ENCODE results near the gene DNAH12. TPM values are rescaled to one million over a fixed set of nuclear protein-coding genes. Genes with fewer than 3 reads are reported as not detected.
"Not testable (repeated sequence)": the region's sequence is repeated elsewhere in the genome, so short reads cannot be mapped to it uniquely, and the experiment has no call there.

DNAH12 gene
- total RNA-seq, 5 donors from 2014 or later (not counting 1 experiment from before 2014, with no cell fraction given), result 0.12 to 0.39 (median 0.25) TPM

GRCh38 chr3:57438460-57438859, 105.7 kb downstream of the DNAH12 start:
- H3K4me3 ChIP-seq (ENCODE audit: control insufficient read depth in 1 of 2, extremely low read depth in 1 of 2, low read length in 1 of 2); ATAC-seq (replicated peaks in 1 of 4); H3K4me3 Mint-ChIP-seq; H3K27ac ChIP-seq (ENCODE audit: low read length); H3K36me3 ChIP-seq (ENCODE audit: control insufficient read depth in 2 of 2, extremely low read depth in 1 of 2, insufficient read depth in 1 of 2, low read length in 1 of 2); H3K9me3 ChIP-seq; H3K4me1 ChIP-seq (ENCODE audit: control insufficient read depth in 1 of 2, extremely low read depth in 1 of 2, insufficient read depth in 2 of 2, low read length in 2 of 2); H3K36me3 Mint-ChIP-seq; H3K27me3 ChIP-seq (replicated peaks in 1 of 2; ENCODE audit: control insufficient read depth in 2 of 2, extremely low read depth in 1 of 2, insufficient read depth in 2 of 2, low read length in 1 of 2); H3K27ac Mint-ChIP-seq; CTCF ChIA-PET; DNase-seq; H3K4me1 Mint-ChIP-seq; H3K9me3 Mint-ChIP-seq: not testable (repeated sequence)
- WGBS (ENCODE audit: insufficient coverage), result no CpG with 5 or more reads among the region's 7 CpGs
- peaks cover 16 to 17% of the 10 kb centered on the region in 2 donors for H3K27me3 Mint-ChIP-seq
- POLR2A ChIA-PET, result interaction anchor here in 1 of 2 donors (0.5 kb wide), 1 partner anchor 37 kb away, joined by 5 read pairs; no protein-coding TSS in a partner anchor

DNA sequence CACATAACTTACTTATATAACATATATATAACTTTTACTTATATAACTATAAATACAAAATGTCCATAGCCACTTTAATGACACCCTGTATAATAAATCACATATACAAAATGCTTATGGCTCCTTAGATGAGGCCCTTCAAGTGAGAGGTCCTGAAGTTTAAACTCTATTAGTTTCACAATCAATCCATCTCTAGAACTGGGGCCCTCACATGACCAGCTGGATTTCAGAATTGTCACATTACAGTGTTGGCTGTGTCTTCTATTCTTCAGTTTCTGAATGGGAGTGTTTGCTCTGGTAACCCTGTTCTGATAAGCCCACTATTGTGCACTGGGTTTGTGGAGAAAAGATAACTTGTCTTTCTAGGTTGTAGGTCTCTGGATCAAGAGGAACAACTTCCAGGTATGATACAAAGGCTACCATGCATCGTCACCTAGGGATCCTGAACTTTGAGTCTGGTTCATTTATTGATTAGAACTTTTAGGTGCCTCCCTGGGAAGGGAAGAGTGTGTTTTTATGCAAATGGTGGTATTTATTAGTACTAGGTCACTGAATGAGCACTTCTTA, 107.9 kb downstream of the DNAH12 start:
- Mint-ChIP-seq H3K36me3 (no peaks in the 10 kb centered on the region), H3K9me3 (peaks cover 0 to 5% (median 4%) of the 10 kb centered on the region in 3 donors), H3K27ac (no peak overlapping the region), H3K4me3 (no peak overlapping the region), H3K27me3 (peaks cover 18 to 19% of the 10 kb centered on the region in 2 donors), H3K4me1 (no peaks in the 10 kb centered on the region)
- ATAC-seq (replicated peaks in 1 of 4) (no peak), DNase-seq (no peak)
- WGBS (ENCODE audit: insufficient coverage), result 100% methylated on average over 1 of the region's 1 CpG
- CTCF ChIA-PET, result no interaction called here
- POLR2A ChIA-PET, result no interaction called here
- Histone ChIP-seq H3K27ac (ENCODE audit: low read length) (no peak overlapping the region), H3K36me3 (ENCODE audit: control insufficient read depth in 2 of 2, extremely low read depth in 1 of 2, insufficient read depth in 1 of 2, low read length in 1 of 2) (no peaks in the 10 kb centered on the region), H3K9me3 (no peaks in the 10 kb centered on the region), H3K27me3 (replicated peaks in 1 of 2; ENCODE audit: control insufficient read depth in 2 of 2, extremely low read depth in 1 of 2, insufficient read depth in 2 of 2, low read length in 1 of 2) (peaks cover 0 to 3% of the 10 kb centered on the region in 2 experiments), H3K4me1 (ENCODE audit: control insufficient read depth in 1 of 2, extremely low read depth in 1 of 2, insufficient read depth in 2 of 2, low read length in 2 of 2) (no peaks in the 10 kb centered on the region), H3K4me3 (ENCODE audit: control insufficient read depth in 1 of 2, extremely low read depth in 1 of 2, low read length in 1 of 2) (no peak overlapping the region)

GRCh38 chr3:57434041-57434440, 110.1 kb downstream of the DNAH12 start:
- Mint-ChIP-seq H3K4me1 (no peaks in the 10 kb centered on the region), H3K27ac (no peak overlapping the region), H3K27me3 (peaks cover 9 to 17% of the 10 kb centered on the region in 2 donors), H3K9me3 (no peaks in the 10 kb centered on the region), H3K36me3 (no peaks in the 10 kb centered on the region), H3K4me3 (no peak overlapping the region)
- WGBS (ENCODE audit: insufficient coverage), result no CpG with 5 or more reads among the region's 4 CpGs
- DNase-seq, result peak in 1 of 35 experiments; percentile 3
- H3K4me3 ChIP-seq (ENCODE audit: control insufficient read depth in 1 of 2, extremely low read depth in 1 of 2, low read length in 1 of 2), result no peak overlapping the region
- ChIA-PET CTCF (no interaction called here), POLR2A (no interaction called here)
- no peak overlapping the region for H3K27ac ChIP-seq (ENCODE audit: low read length)
- no peaks in the 10 kb centered on the region for H3K27me3 ChIP-seq (replicated peaks in 1 of 2; ENCODE audit: control insufficient read depth in 2 of 2, extremely low read depth in 1 of 2, insufficient read depth in 2 of 2, low read length in 1 of 2)
- H3K36me3 ChIP-seq (ENCODE audit: control insufficient read depth in 2 of 2, extremely low read depth in 1 of 2, insufficient read depth in 1 of 2, low read length in 1 of 2), result no peaks in the 10 kb centered on the region
- H3K9me3 ChIP-seq, result no peaks in the 10 kb centered on the region
- no peak for ATAC-seq (replicated peaks in 1 of 4)
- H3K4me1 ChIP-seq (ENCODE audit: control insufficient read depth in 1 of 2, extremely low read depth in 1 of 2, insufficient read depth in 2 of 2, low read length in 2 of 2), result no peaks in the 10 kb centered on the region

DNA sequence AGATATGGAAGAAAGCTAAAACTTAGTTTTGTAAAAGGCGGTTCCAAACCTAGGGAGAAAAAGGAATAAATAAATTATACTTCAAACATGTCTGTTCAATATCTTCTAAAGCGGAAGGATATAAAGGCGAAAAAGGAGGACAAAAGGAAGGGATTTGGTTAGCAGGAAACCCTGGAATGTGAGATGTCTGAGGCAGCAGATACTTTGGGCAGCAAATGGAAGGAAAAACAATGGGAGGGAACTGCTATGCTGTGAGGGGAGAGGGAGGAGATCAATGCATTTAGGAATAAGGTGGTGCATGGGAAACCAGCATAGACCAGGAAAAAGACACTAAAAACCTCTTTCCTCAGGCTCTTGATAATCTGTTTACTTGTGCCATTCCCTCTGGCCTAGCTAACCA, 120.8 kb downstream of the DNAH12 start:
- no peaks in the 10 kb centered on the region for H3K4me1 ChIP-seq (ENCODE audit: control insufficient read depth in 1 of 2, extremely low read depth in 1 of 2, insufficient read depth in 2 of 2, low read length in 2 of 2)
- DNase-seq, result no peak
- Mint-ChIP-seq H3K27me3 (peaks cover 0 to 11% of the 10 kb centered on the region in 2 donors), H3K4me1 (no peaks in the 10 kb centered on the region), H3K27ac (no peak overlapping the region), H3K36me3 (no peaks in the 10 kb centered on the region), H3K4me3 (no peak overlapping the region), H3K9me3 (no peaks in the 10 kb centered on the region)
- ChIA-PET CTCF (no interaction called here), POLR2A (no interaction called here)
- H3K27ac ChIP-seq (ENCODE audit: low read length), result no peak overlapping the region
- no peaks in the 10 kb centered on the region for H3K9me3 ChIP-seq
- no peak for ATAC-seq (replicated peaks in 1 of 4)
- no peak overlapping the region for H3K4me3 ChIP-seq (ENCODE audit: control insufficient read depth in 1 of 2, extremely low read depth in 1 of 2, low read length in 1 of 2)
- no peaks in the 10 kb centered on the region for H3K36me3 ChIP-seq (ENCODE audit: control insufficient read depth in 2 of 2, extremely low read depth in 1 of 2, insufficient read depth in 1 of 2, low read length in 1 of 2)
- H3K27me3 ChIP-seq (replicated peaks in 1 of 2; ENCODE audit: control insufficient read depth in 2 of 2, extremely low read depth in 1 of 2, insufficient read depth in 2 of 2, low read length in 1 of 2), result peaks cover 0 to 9% of the 10 kb centered on the region in 2 experiments
- WGBS (ENCODE audit: insufficient coverage), result no CpG with 5 or more reads among the region's 3 CpGs

DNA sequence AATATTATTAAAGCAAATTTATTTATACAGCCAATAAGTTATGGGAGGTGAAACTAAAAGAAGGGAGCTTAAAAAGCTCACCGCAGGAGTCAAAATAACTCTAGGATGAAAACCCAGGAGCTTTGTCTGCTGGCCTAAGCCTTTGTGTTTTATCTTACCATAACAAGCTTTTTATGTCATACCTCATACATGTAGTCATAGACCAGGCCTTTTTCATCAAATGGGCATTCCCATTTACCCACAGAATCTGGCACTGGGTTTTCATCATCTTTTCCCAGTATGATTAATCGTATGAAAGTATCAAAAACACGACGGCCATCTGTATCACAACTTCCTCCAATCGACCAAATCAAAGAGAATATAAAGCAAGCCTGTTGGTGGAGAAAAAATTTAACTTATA, 122.8 kb downstream of the DNAH12 start:
- WGBS (ENCODE audit: insufficient coverage), result no CpG with 5 or more reads among the region's 5 CpGs
- no peaks in the 10 kb centered on the region for H3K9me3 ChIP-seq
- H3K27me3 Mint-ChIP-seq, result peaks cover 0 to 6% of the 10 kb centered on the region in 2 donors
- no peaks in the 10 kb centered on the region for H3K9me3 Mint-ChIP-seq
- no peak overlapping the region for H3K4me3 Mint-ChIP-seq
- ChIA-PET POLR2A (no interaction called here), CTCF (no interaction called here)
- H3K27me3 ChIP-seq (replicated peaks in 1 of 2; ENCODE audit: control insufficient read depth in 2 of 2, extremely low read depth in 1 of 2, insufficient read depth in 2 of 2, low read length in 1 of 2), result peaks cover 0 to 11% of the 10 kb centered on the region in 2 experiments
- no peak overlapping the region for H3K27ac ChIP-seq (ENCODE audit: low read length)
- H3K27ac Mint-ChIP-seq, result no peak overlapping the region
- DNase-seq (no peak), ATAC-seq (replicated peaks in 1 of 4) (no peak)
- H3K4me1 Mint-ChIP-seq, result no peaks in the 10 kb centered on the region
- H3K4me3 ChIP-seq (ENCODE audit: control insufficient read depth in 1 of 2, extremely low read depth in 1 of 2, low read length in 1 of 2), result no peak overlapping the region
- H3K36me3 Mint-ChIP-seq, result no peaks in the 10 kb centered on the region
- H3K36me3 ChIP-seq (ENCODE audit: control insufficient read depth in 2 of 2, extremely low read depth in 1 of 2, insufficient read depth in 1 of 2, low read length in 1 of 2), result no peaks in the 10 kb centered on the region
- no peaks in the 10 kb centered on the region for H3K4me1 ChIP-seq (ENCODE audit: control insufficient read depth in 1 of 2, extremely low read depth in 1 of 2, insufficient read depth in 2 of 2, low read length in 2 of 2)

DNA sequence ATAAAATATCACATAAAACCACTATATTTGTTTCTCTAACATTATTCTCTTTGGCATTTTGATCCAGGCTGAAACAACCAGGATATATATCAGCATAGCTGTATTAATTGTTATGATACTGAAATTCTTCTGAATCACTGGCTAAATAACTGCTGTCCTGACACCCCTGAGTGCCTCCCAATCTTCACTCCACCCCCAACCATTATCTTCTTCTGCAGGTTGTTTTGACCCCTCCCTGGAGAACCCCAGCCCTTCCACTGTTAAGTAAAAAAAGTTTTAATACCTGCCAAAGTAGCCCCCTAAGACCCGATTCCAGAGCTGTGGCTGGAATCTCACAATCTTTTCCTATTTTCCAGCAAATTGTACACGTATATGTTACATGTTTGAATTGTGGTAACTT, 124.1 kb downstream of the DNAH12 start:
- H3K27ac ChIP-seq (ENCODE audit: low read length), result no peak overlapping the region
- H3K27me3 ChIP-seq (replicated peaks in 1 of 2; ENCODE audit: control insufficient read depth in 2 of 2, extremely low read depth in 1 of 2, insufficient read depth in 2 of 2, low read length in 1 of 2), result peaks cover 0 to 7% of the 10 kb centered on the region in 2 experiments
- H3K36me3 ChIP-seq (ENCODE audit: control insufficient read depth in 2 of 2, extremely low read depth in 1 of 2, insufficient read depth in 1 of 2, low read length in 1 of 2), result no peaks in the 10 kb centered on the region
- no peaks in the 10 kb centered on the region for H3K4me1 Mint-ChIP-seq
- H3K27me3 Mint-ChIP-seq, result peaks cover 0 to 6% of the 10 kb centered on the region in 2 donors
- no peaks in the 10 kb centered on the region for H3K9me3 Mint-ChIP-seq
- ATAC-seq (replicated peaks in 1 of 4) (no peak), DNase-seq (no peak)
- H3K4me1 ChIP-seq (ENCODE audit: control insufficient read depth in 1 of 2, extremely low read depth in 1 of 2, insufficient read depth in 2 of 2, low read length in 2 of 2), result no peaks in the 10 kb centered on the region
- WGBS (ENCODE audit: insufficient coverage), result no CpG with 5 or more reads among the region's 2 CpGs
- H3K36me3 Mint-ChIP-seq, result no peaks in the 10 kb centered on the region
- ChIA-PET POLR2A (no interaction called here), CTCF (no interaction called here)
- H3K4me3 ChIP-seq (ENCODE audit: control insufficient read depth in 1 of 2, extremely low read depth in 1 of 2, low read length in 1 of 2), result no peak overlapping the region
- H3K4me3 Mint-ChIP-seq, result no peak overlapping the region
- no peak overlapping the region for H3K27ac Mint-ChIP-seq
- H3K9me3 ChIP-seq, result no peaks in the 10 kb centered on the region

DNA sequence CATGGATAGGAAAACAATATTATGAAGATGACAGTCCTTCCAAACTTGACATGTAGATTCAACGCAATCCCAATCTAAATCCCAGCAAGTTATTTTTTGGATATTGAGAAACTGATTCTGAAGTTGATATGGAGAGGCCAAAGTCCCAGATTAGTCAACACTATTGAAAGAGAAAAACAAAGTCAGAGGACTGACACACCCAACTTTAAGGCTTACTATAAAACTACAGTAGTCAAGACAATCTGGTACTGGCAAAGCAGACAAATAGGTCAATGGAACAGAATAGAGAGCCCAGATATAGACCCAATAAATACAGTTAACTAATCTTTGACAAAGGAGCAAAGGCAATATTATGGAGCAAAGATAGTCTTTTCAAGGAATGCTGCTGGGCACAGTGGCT, 132.4 kb downstream of the DNAH12 start:
- Mint-ChIP-seq H3K4me3 (no peak overlapping the region), H3K9me3 (no peaks in the 10 kb centered on the region), H3K27me3 (peaks cover 10 to 15% of the 10 kb centered on the region in 2 donors), H3K4me1 (no peaks in the 10 kb centered on the region), H3K27ac (no peak overlapping the region), H3K36me3 (no peaks in the 10 kb centered on the region)
- Histone ChIP-seq H3K27ac (ENCODE audit: low read length) (no peak overlapping the region), H3K36me3 (ENCODE audit: control insufficient read depth in 2 of 2, extremely low read depth in 1 of 2, insufficient read depth in 1 of 2, low read length in 1 of 2) (no peaks in the 10 kb centered on the region), H3K4me3 (ENCODE audit: control insufficient read depth in 1 of 2, extremely low read depth in 1 of 2, low read length in 1 of 2) (no peak overlapping the region), H3K4me1 (ENCODE audit: control insufficient read depth in 1 of 2, extremely low read depth in 1 of 2, insufficient read depth in 2 of 2, low read length in 2 of 2) (no peaks in the 10 kb centered on the region), H3K9me3 (no peaks in the 10 kb centered on the region), H3K27me3 (replicated peaks in 1 of 2; ENCODE audit: control insufficient read depth in 2 of 2, extremely low read depth in 1 of 2, insufficient read depth in 2 of 2, low read length in 1 of 2) (no peaks in the 10 kb centered on the region)
- DNase-seq, result no peak
- POLR2A ChIA-PET, result no interaction called here
- WGBS (ENCODE audit: insufficient coverage), result no CpG with 5 or more reads among the region's 1 CpG
- ATAC-seq (replicated peaks in 1 of 4), result no peak
- CTCF ChIA-PET, result no interaction called here
